NCI-H1092 (cell line): ENCODE results near the gene ACTL6B.

ENCODE experiments used
- DNase-seq: peaks from one replicate; lab custom pipeline; 2025; lab: John Stamatoyannopoulos, UW

ACTL6B gene

GRCh38 chr7:100683659-100684533, 27.6 kb upstream of the ACTL6B start:
- no peak for DNase-seq

DNA sequence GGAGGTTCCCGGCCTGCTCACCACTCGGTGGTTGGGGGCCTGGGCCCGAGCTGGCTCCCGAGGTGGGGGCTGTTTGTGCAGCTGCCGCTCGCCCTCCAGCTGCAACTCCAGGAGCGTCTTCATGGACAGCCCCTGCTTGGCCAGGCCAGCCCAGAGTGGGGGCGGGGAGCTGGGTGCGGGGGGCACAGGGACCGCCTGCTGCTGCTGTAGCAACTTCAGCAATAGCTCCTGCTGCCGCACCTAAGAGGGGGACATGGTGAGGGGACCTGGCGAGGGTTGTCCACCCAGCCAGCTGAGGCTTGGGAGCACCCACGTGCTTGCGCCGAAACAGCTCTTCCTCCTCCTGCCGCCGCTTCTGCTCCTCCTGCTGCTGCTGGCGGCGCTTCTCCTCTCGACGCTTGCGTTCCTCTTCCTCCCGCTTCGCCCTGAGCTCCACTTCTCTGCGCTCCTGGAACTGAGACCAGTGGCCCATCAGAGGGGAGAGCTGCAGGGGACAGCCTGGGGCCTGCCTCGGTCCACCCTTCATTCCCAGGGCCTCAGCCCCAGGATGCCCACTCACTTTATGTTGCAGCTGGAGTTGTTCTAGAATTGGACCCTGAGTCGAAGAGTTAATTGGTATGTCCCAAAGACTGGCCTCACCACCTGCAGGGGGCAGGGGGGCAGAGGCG, 26.9 kb upstream of the ACTL6B start:
- no peak for DNase-seq

- DNase-seq, result no peak
Observed at GRCh38 chr7:100682228-100682741, 26.0 kb upstream of the ACTL6B start.

- no peak for DNase-seq
Observed at GRCh38 chr7:100681491-100682227, 25.4 kb upstream of the ACTL6B start.

- DNase-seq, result no peak
Observed at GRCh38 chr7:100680576-100681271, 24.5 kb upstream of the ACTL6B start.

DNA sequence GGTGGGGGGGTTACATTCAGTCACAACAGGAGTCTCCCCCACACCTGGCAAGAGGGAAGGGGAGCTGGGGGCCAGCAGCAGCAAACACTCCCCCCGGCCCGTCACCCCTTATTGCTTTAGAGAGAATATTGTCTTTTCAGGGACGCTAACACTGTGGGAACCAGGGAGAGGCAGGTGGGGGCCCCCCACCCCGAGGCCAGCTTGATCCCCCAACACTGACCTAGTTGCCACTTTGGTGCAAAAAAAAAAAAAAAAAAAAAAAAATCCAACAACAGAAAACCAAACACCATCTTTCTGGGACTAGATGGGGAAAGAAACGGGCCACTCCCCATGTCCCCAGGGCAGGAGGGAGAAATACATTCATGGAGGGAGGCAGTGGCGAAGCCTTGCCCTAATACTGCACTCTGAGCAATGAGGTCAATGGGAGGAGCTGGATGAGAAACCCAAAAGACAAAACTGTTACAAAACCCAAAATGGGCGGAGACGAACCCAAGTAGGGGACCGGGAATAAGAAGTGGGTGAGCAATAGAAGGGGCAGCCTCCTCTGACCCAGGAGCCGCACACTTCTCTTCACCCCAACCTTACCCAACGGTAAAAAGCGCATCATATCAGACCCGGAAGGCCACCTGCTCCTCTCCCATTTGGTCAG, 23.8 kb upstream of the ACTL6B start:
- DNase-seq, result no peak

- no peak for DNase-seq
Observed at GRCh38 chr7:100679129-100679926, 23.1 kb upstream of the ACTL6B start.

GRCh38 chr7:100678291-100678984, 22.2 kb upstream of the ACTL6B start:
- no peak for DNase-seq

DNA sequence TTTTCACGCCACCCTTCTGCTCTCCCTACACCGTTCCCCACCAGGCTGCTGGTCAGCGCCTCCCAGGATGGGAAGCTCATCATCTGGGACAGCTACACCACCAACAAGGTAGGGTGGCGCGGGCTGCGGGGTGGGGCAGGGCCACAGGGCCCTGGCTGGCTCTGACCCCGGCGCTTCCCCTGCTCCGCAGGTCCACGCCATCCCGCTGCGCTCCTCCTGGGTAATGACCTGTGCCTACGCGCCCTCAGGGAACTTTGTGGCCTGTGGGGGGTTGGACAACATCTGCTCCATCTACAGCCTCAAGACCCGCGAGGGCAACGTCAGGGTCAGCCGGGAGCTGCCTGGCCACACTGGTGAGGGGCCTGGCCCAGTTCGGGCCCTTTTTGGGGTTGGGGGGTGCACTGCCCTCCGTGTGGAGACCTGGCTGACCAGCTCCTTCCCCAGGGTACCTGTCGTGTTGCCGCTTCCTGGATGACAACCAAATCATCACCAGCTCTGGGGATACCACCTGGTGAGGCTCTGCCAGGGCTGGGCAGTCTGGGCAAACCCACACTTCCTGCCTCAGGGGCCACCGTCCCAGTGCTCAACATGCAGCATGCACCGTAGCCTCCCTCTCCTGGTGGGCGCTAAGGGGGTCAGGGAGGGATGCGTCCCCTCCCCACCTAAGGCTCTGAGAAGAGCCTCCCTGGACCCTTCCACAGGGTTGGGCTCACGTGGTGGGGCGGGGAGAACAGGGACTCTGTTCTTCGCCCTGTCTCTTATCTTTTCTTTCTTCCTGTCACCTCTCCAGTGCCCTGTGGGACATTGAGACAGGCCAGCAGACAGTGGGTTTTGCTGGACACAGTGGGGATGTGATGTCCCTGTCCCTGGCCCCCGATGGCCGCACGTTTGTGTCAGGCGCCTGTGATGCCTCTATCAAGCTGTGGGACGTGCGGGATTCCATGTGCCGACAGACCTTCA, 21.3 kb upstream of the ACTL6B start:
- no peak for DNase-seq

DNA sequence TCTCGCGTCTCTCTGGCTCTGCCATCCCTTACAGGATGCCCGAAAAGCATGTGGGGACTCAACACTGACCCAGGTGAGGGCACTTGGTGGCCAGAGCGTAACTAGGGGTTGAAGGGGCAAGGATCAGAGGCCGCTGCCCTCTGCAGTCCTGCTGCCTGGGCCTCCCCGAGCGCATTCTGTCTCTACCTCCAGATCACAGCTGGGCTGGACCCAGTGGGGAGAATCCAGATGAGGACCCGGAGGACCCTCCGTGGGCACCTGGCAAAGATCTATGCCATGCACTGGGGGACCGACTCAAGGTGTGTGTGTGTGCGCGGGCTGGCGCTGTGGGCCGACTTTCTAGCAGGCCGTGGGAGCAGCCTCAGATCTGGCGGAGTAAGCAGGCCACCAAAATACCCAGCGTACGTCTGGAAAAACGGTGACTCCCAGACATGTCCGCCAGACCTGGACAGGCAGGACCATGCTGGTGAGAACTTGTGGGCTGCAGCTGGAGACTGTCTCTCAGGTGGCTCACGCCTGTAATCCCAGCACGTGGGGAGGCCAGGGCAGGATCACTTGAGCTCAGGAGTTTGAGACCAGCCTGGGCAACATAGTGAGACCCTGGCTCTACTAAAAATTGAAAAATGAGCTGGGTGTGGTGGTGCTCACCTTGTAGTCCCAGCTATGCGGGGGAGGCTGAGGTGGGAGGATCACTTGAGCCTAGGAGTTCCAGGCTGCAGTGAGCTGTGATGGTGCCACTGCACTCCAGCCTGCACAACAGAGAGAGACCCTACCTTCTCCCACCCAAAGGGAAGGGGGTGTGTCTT, 20.5 kb upstream of the ACTL6B start:
- no peak for DNase-seq

GRCh38 chr7:100675581-100676350, 19.5 kb upstream of the ACTL6B start:
- peak; percentile 67 for DNase-seq

- no peak for DNase-seq
Observed at GRCh38 chr7:100675105-100675451, 18.8 kb upstream of the ACTL6B start.

- DNase-seq, result peak; percentile 48
Observed at GRCh38 chr7:100674411-100675104, 18.3 kb upstream of the ACTL6B start.

DNA sequence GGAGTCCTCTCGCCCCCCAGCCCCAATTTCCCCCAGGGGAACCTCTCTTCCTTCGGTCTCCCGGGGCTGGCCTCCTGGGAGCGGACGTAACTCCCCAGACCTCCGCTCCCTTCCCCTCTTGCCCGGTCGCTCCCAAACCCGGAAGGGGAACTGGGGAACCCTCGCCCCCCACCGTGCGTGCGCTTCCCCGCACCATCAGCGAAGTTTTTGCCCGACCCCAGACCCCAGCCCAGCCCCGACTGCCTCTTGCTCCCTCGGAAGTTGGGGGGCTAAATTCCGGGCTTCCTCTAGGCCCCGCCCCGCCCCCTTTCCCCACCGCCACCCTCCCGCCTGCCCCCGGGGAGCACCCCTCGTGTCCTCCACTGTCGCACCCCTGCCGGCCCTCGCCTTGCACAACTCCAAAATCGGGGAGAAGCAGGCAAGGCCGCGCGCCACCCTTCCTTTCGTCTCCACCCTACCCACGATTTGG, 17.7 kb upstream of the ACTL6B start:
- DNase-seq, result peak; percentile 57

GRCh38 chr7:100673302-100673941, 17.2 kb upstream of the ACTL6B start, which contains the start of gene GNB2:
GNB2 (plus strand) TSS chr7:100673740; CDS start chr7:100676266, 2,526 bp downstream.
- peak; percentile 99 for DNase-seq
